HEK293 (cell line): ENCODE results near the gene HYAL3.

Experiments used
- GLIS1 ChIP-seq: fragments of 450-650 bp; formaldehyde crosslinking; IDR thresholded peaks from 2 replicates; pipeline ENCODE4 v1.5.1; 2016; ENCODE audit warnings: missing biosample characterization, missing genetic modification characterization
- KLF1 ChIP-seq: fragments of 450-650 bp; formaldehyde crosslinking; IDR thresholded peaks from 2 replicates; pipeline ENCODE4 v1.5.1; 2016; ENCODE audit warnings: missing biosample characterization, missing genetic modification characterization
- KLF10 ChIP-seq: fragments of 450-650 bp; IDR thresholded peaks from 2 replicates; pipeline ENCODE4 v1.5.1; 2018; ENCODE audit warnings: missing biosample characterization, mild to moderate bottlenecking, missing genetic modification characterization
- KLF16 ChIP-seq: fragments of 450-650 bp; formaldehyde crosslinking; IDR thresholded peaks from 2 replicates; pipeline ENCODE4 v1.5.1; 2017; ENCODE audit warnings: missing biosample characterization, missing genetic modification characterization
- KLF17 ChIP-seq: fragments of 450-650 bp; formaldehyde crosslinking; IDR thresholded peaks from 2 replicates; pipeline ENCODE4 v1.5.1; 2016; ENCODE audit warnings: missing biosample characterization, missing genetic modification characterization
- KLF8 ChIP-seq: fragments of 450-650 bp; formaldehyde crosslinking; IDR thresholded peaks from 2 replicates; pipeline ENCODE4 v1.5.1; 2016; ENCODE audit warnings: missing biosample characterization, missing genetic modification characterization
- KLF9 ChIP-seq: fragments of 450-650 bp; formaldehyde crosslinking; IDR thresholded peaks from 2 replicates; pipeline ENCODE4 v1.5.1; 2016; ENCODE audit warnings: missing biosample characterization, missing genetic modification characterization, low read depth
- OVOL3 ChIP-seq: fragments of 450-650 bp; formaldehyde crosslinking; IDR thresholded peaks from 2 replicates; pipeline ENCODE4 v1.5.1; 2016; ENCODE audit warnings: missing biosample characterization, missing genetic modification characterization
- SETDB1 ChIP-seq: IDR thresholded peaks from one replicate; pipeline ENCODE4 v1.6.1; 2017; ENCODE audit warnings: mild to moderate bottlenecking, low read length, moderate library complexity, mixed read lengths; ENCODE audit not compliant: insufficient read length
- SP3 ChIP-seq: fragments of 450-650 bp; formaldehyde crosslinking; IDR thresholded peaks from 2 replicates; pipeline ENCODE4 v1.5.1; 2016; ENCODE audit warnings: missing biosample characterization, missing genetic modification characterization
- TRIM28 ChIP-seq: IDR thresholded peaks from 2 replicates; pipeline ENCODE4 v1.6.1; 2011; ENCODE audit warnings: low read length, control low read depth, borderline replicate concordance
- ZBTB1 ChIP-seq: fragments of 450-650 bp; formaldehyde crosslinking; IDR thresholded peaks from 2 replicates; pipeline ENCODE4 v1.5.1; 2016; ENCODE audit warnings: missing biosample characterization, missing genetic modification characterization
- ZBTB20 ChIP-seq: fragments of 450-650 bp; formaldehyde crosslinking; IDR thresholded peaks from 2 replicates; pipeline ENCODE4 v1.5.1; 2016; ENCODE audit warnings: missing biosample characterization, missing genetic modification characterization
- ZFP41 ChIP-seq: fragments of 450-650 bp; formaldehyde crosslinking; IDR thresholded peaks from 2 replicates; pipeline ENCODE4 v1.5.1; 2016; ENCODE audit warnings: missing biosample characterization, missing genetic modification characterization, borderline replicate concordance
- ZFP69B ChIP-seq: fragments of 450-650 bp; formaldehyde crosslinking; IDR thresholded peaks from 2 replicates; pipeline ENCODE4 v1.5.1; 2016; ENCODE audit warnings: missing biosample characterization, missing genetic modification characterization
- ZNF10 ChIP-seq: fragments of 450-650 bp; formaldehyde crosslinking; IDR thresholded peaks from 2 replicates; pipeline ENCODE4 v1.5.1; 2017; ENCODE audit warnings: missing biosample characterization, missing genetic modification characterization
- ZNF140 ChIP-seq: fragments of 450-650 bp; formaldehyde crosslinking; IDR thresholded peaks from 2 replicates; pipeline ENCODE4 v1.5.1; 2016; ENCODE audit warnings: missing biosample characterization, missing genetic modification characterization
- ZNF169 ChIP-seq: fragments of 450-650 bp; formaldehyde crosslinking; IDR thresholded peaks from 2 replicates; pipeline ENCODE4 v1.5.1; 2016; ENCODE audit warnings: missing biosample characterization, missing genetic modification characterization
- ZNF518A ChIP-seq: fragments of 450-650 bp; formaldehyde crosslinking; conservative IDR thresholded peaks from 2 replicates; pipeline ENCODE4 v1.5.1; 2016; ENCODE audit warnings: low read depth, missing biosample characterization, missing genetic modification characterization
- ZNF521 ChIP-seq: fragments of 450-650 bp; formaldehyde crosslinking; IDR thresholded peaks from 2 replicates; pipeline ENCODE4 v1.5.1; 2017; ENCODE audit warnings: missing biosample characterization, mild to moderate bottlenecking, missing genetic modification characterization
- ZNF544 ChIP-seq: fragments of 450-650 bp; formaldehyde crosslinking; IDR thresholded peaks from 2 replicates; pipeline ENCODE4 v1.5.0; 2017; ENCODE audit warnings: missing biosample characterization, missing genetic modification characterization
- ZNF624 ChIP-seq: fragments of 450-650 bp; formaldehyde crosslinking; IDR thresholded peaks from 2 replicates; pipeline ENCODE4 v1.5.1; 2017; ENCODE audit warnings: missing biosample characterization, missing genetic modification characterization
- ZNF76 ChIP-seq: fragments of 450-650 bp; formaldehyde crosslinking; IDR thresholded peaks from 2 replicates; pipeline ENCODE4; 2016; ENCODE audit warnings: low read depth, missing biosample characterization, missing genetic modification characterization, borderline replicate concordance
- ZNF777 ChIP-seq: fragments of 450-650 bp; formaldehyde crosslinking; IDR thresholded peaks from 2 replicates; pipeline ENCODE4 v1.5.1; 2017; ENCODE audit warnings: missing biosample characterization, missing genetic modification characterization, borderline replicate concordance
- ZSCAN16 ChIP-seq: fragments of 450-650 bp; formaldehyde crosslinking; IDR thresholded peaks from 2 replicates; pipeline ENCODE4 v1.5.1; 2016; ENCODE audit warnings: missing biosample characterization, missing genetic modification characterization
- TF ChIP-seq, protein P1 (sequence below): fragments of 450-650 bp; formaldehyde crosslinking; IDR thresholded peaks from 2 replicates; pipeline ENCODE4 v1.5.1; 2017; ENCODE audit warnings: missing biosample characterization, mild to moderate bottlenecking, missing genetic modification characterization, moderate library complexity
- TF ChIP-seq, protein P2 (sequence below): fragments of 450-650 bp; formaldehyde crosslinking; conservative IDR thresholded peaks from 2 replicates; pipeline ENCODE4 v1.5.1; 2016; ENCODE audit warnings: low read depth, missing biosample characterization, missing genetic modification characterization
- TF ChIP-seq, protein P3 (sequence below): fragments of 450-650 bp; formaldehyde crosslinking; IDR thresholded peaks from 2 replicates; pipeline ENCODE4 v1.5.1; 2016; ENCODE audit warnings: missing biosample characterization, missing genetic modification characterization

The HYAL3 gene

GRCh38 chr3:50298836-50299637 lies at the start of gene HYAL3, which contains the start of gene NAA80 (continued):
- no peak for TF ChIP-seq ZSCAN16 (tag by site-specific recombination)
- TF ChIP-seq ZFP41 (tag by site-specific recombination), result no peak
- TF ChIP-seq ZBTB1 (tag by site-specific recombination), result peak; percentile 50; the same call in 1 of the 2 replicates
- TF ChIP-seq ZBTB20 (tag by site-specific recombination), result peak; percentile 71
- TF ChIP-seq ZNF76 (tag by site-specific recombination), result peak; percentile 57; the same call in 1 of the 2 replicates
- TF ChIP-seq, protein P1, sequence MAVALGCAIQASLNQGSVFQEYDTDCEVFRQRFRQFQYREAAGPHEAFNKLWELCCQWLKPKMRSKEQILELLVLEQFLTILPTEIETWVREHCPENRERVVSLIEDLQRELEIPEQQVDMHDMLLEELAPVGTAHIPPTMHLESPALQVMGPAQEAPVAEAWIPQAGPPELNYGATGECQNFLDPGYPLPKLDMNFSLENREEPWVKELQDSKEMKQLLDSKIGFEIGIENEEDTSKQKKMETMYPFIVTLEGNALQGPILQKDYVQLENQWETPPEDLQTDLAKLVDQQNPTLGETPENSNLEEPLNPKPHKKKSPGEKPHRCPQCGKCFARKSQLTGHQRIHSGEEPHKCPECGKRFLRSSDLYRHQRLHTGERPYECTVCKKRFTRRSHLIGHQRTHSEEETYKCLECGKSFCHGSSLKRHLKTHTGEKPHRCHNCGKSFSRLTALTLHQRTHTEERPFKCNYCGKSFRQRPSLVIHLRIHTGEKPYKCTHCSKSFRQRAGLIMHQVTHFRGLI (tag by site-specific recombination), result no peak
- peak; percentile 92 for TF ChIP-seq KLF1 (tag by site-specific recombination)
- peak; percentile 79 for TF ChIP-seq SP3 (tag by site-specific recombination)
- TF ChIP-seq, protein P2, sequence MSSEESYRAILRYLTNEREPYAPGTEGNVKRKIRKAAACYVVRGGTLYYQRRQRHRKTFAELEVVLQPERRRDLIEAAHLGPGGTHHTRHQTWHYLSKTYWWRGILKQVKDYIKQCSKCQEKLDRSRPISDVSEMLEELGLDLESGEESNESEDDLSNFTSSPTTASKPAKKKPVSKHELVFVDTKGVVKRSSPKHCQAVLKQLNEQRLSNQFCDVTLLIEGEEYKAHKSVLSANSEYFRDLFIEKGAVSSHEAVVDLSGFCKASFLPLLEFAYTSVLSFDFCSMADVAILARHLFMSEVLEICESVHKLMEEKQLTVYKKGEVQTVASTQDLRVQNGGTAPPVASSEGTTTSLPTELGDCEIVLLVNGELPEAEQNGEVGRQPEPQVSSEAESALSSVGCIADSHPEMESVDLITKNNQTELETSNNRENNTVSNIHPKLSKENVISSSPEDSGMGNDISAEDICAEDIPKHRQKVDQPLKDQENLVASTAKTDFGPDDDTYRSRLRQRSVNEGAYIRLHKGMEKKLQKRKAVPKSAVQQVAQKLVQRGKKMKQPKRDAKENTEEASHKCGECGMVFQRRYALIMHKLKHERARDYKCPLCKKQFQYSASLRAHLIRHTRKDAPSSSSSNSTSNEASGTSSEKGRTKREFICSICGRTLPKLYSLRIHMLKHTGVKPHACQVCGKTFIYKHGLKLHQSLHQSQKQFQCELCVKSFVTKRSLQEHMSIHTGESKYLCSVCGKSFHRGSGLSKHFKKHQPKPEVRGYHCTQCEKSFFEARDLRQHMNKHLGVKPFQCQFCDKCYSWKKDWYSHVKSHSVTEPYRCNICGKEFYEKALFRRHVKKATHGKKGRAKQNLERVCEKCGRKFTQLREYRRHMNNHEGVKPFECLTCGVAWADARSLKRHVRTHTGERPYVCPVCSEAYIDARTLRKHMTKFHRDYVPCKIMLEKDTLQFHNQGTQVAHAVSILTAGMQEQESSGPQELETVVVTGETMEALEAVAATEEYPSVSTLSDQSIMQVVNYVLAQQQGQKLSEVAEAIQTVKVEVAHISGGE (tag by site-specific recombination), result peak; percentile 14; the same call in 1 of the 2 replicates
- TF ChIP-seq ZNF169 (tag by site-specific recombination), result 0 out of 2 replicates have a peak, but pooled peaks have one; percentile 29
- TF ChIP-seq GLIS1 (tag by site-specific recombination), result peak; percentile 86
- TF ChIP-seq KLF10 (tag by site-specific recombination), result peak; percentile 85
- peak; percentile 91 for TF ChIP-seq KLF9
- peak; percentile 59; the same call in 1 of the 2 replicates for TF ChIP-seq KLF8 (tag by site-specific recombination)
- no peak for TF ChIP-seq ZNF518A
- TF ChIP-seq TRIM28, result peak; percentile 62; the same call in 1 of the 2 replicates
- TF ChIP-seq SETDB1, result no peak
- peak; percentile 87; the same call in 1 of the 2 replicates for TF ChIP-seq KLF17 (tag by site-specific recombination)
- no peak for TF ChIP-seq ZNF140 (tag by site-specific recombination)
- no peak for TF ChIP-seq ZNF521 (tag by site-specific recombination)
- peak; percentile 30; the same call in 1 of the 2 replicates for TF ChIP-seq ZFP69B (tag by site-specific recombination)
- TF ChIP-seq, protein P3, sequence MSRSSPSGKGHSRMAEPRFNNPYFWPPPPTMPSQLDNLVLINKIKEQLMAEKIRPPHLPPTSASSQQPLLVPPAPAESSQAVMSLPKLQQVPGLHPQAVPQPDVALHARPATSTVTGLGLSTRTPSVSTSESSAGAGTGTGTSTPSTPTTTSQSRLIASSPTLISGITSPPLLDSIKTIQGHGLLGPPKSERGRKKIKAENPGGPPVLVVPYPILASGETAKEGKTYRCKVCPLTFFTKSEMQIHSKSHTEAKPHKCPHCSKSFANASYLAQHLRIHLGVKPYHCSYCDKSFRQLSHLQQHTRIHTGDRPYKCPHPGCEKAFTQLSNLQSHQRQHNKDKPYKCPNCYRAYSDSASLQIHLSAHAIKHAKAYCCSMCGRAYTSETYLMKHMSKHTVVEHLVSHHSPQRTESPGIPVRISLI (tag by site-specific recombination), result no peak
- TF ChIP-seq ZNF10 (tag by site-specific recombination), result no peak
- no peak for TF ChIP-seq ZNF624 (tag by site-specific recombination)
- TF ChIP-seq KLF16 (tag by site-specific recombination), result peak; percentile 79
- TF ChIP-seq ZNF544 (tag by site-specific recombination), result no peak
- TF ChIP-seq ZNF777, result peak; percentile 36; the same call in 1 of the 2 replicates
- TF ChIP-seq OVOL3, result 0 out of 2 replicates have a peak, but pooled peaks have one; percentile 16
